ENCODE results near the gene RNF113A. TPM values are rescaled to one million over a fixed set of nuclear protein-coding genes. Genes with fewer than 3 reads are reported as not detected.
"Not testable (repeated sequence)": the region's sequence is repeated elsewhere in the genome, so short reads cannot be mapped to it uniquely, and the experiment has no call there.

Gene RNF113A
- total RNA-seq, 2 donors from 2014 or later = 9.3 to 9.8 TPM

- H3K27me3 Mint-ChIP-seq (ENCODE audit: insufficient read depth) = no peaks in the 10 kb centered on the region
- peaks cover 66% of the 10 kb centered on the region for H3K36me3 Mint-ChIP-seq (ENCODE audit: low read depth)
- no peak overlapping the region for H3K4me3 Mint-ChIP-seq
- DNase-seq = no peak
- H3K27ac Mint-ChIP-seq = no peak overlapping the region
- no peaks in the 10 kb centered on the region for H3K4me1 ChIP-seq (ENCODE audit: control insufficient read depth, insufficient read depth, low read length)
- no peak overlapping the region for H3K4me3 ChIP-seq (ENCODE audit: low read length)
- no peak overlapping the region for H3K9ac ChIP-seq (ENCODE audit: extremely low read depth, low read length, poor library complexity, severe bottlenecking)
- H3K9me3 Mint-ChIP-seq = peaks cover 53% of the 10 kb centered on the region
- TF ChIP-seq CTCF (conservative IDR thresholded peaks at IDR 0.05) = no peak
- H3K27me3 ChIP-seq (ENCODE audit: control insufficient read depth, insufficient read depth, low read length, poor library complexity, severe bottlenecking) = no peaks in the 10 kb centered on the region
- H3K27ac ChIP-seq (ENCODE audit: low read depth, low read length) = no peak overlapping the region
- no peaks in the 10 kb centered on the region for H3K4me1 Mint-ChIP-seq
- H3K36me3 ChIP-seq (ENCODE audit: control insufficient read depth, insufficient read depth, low read length) = peaks cover 39% of the 10 kb centered on the region
- H3K9me3 ChIP-seq (ENCODE audit: control insufficient read depth, low read length) = no peaks in the 10 kb centered on the region
- whole genome bisulfite sequencing, 2 experiments (ENCODE audit: insufficient coverage in 1 of 2, insufficient read length in 1 of 2) = 100% methylated on average over 2 to 3 of the region's 3 CpGs
Measured at GRCh38 chrX:119833905-119834304, 37.6 kb downstream of the RNF113A start.

- Mint-ChIP-seq H3K27me3 (ENCODE audit: insufficient read depth) (no peaks in the 10 kb centered on the region), H3K9me3 (peaks cover 46% of the 10 kb centered on the region), H3K4me3 (no peak overlapping the region), H3K4me1 (no peaks in the 10 kb centered on the region), H3K27ac (no peak overlapping the region), H3K36me3 (ENCODE audit: low read depth) (peaks cover 25% of the 10 kb centered on the region)
- WGBS, 2 experiments (ENCODE audit: insufficient coverage in 1 of 2, insufficient read length in 1 of 2) = 95 to 100% methylated on average over 1 to 5 of the region's 5 CpGs
- TF ChIP-seq CTCF (conservative IDR thresholded peaks at IDR 0.05) = no peak
- no peak for DNase-seq
- no peaks in the 10 kb centered on the region for H3K9me3 ChIP-seq (ENCODE audit: control insufficient read depth, low read length)
- no peak overlapping the region for H3K27ac ChIP-seq (ENCODE audit: low read depth, low read length)
- no peak overlapping the region for H3K4me3 ChIP-seq (ENCODE audit: low read length)
- peaks cover 10% of the 10 kb centered on the region for H3K36me3 ChIP-seq (ENCODE audit: control insufficient read depth, insufficient read depth, low read length)
- no peaks in the 10 kb centered on the region for H3K27me3 ChIP-seq (ENCODE audit: control insufficient read depth, insufficient read depth, low read length, poor library complexity, severe bottlenecking)
- no peaks in the 10 kb centered on the region for H3K4me1 ChIP-seq (ENCODE audit: control insufficient read depth, insufficient read depth, low read length)
- H3K9ac ChIP-seq (ENCODE audit: extremely low read depth, low read length, poor library complexity, severe bottlenecking) = no peak overlapping the region
Measured at GRCh38 chrX:119828446-119828845, 43.1 kb downstream of the RNF113A start.

GRCh38 chrX:119826399-119826959 is 45.1 kb downstream of the RNF113A start:
- H3K36me3 Mint-ChIP-seq (ENCODE audit: low read depth) = peaks cover 17% of the 10 kb centered on the region
- H3K27ac ChIP-seq (ENCODE audit: low read depth, low read length) = no peak overlapping the region
- no peaks in the 10 kb centered on the region for H3K27me3 Mint-ChIP-seq (ENCODE audit: insufficient read depth)
- H3K4me1 Mint-ChIP-seq = no peaks in the 10 kb centered on the region
- 92 to 100% methylated on average over 1 to 7 of the region's 7 CpGs for WGBS, 2 experiments (ENCODE audit: insufficient coverage in 1 of 2, insufficient read length in 1 of 2)
- no peak overlapping the region for H3K27ac Mint-ChIP-seq
- H3K4me3 Mint-ChIP-seq = no peak overlapping the region
- H3K9me3 Mint-ChIP-seq = peaks cover 54% of the 10 kb centered on the region
- no peaks in the 10 kb centered on the region for H3K36me3 ChIP-seq (ENCODE audit: control insufficient read depth, insufficient read depth, low read length)
- H3K27me3 ChIP-seq (ENCODE audit: control insufficient read depth, insufficient read depth, low read length, poor library complexity, severe bottlenecking) = no peaks in the 10 kb centered on the region
- H3K4me1 ChIP-seq (ENCODE audit: control insufficient read depth, insufficient read depth, low read length) = no peaks in the 10 kb centered on the region
- H3K9me3 ChIP-seq (ENCODE audit: control insufficient read depth, low read length) = no peaks in the 10 kb centered on the region
- TF ChIP-seq CTCF (conservative IDR thresholded peaks at IDR 0.05) = no peak
- no peak overlapping the region for H3K9ac ChIP-seq (ENCODE audit: extremely low read depth, low read length, poor library complexity, severe bottlenecking)
- no peak for DNase-seq
- no peak overlapping the region for H3K4me3 ChIP-seq (ENCODE audit: low read length)

- not testable (repeated sequence) for H3K4me3 ChIP-seq (ENCODE audit: low read length)
- WGBS, 2 experiments (ENCODE audit: insufficient coverage in 1 of 2, insufficient read length in 1 of 2) = 79% methylated on average over 2 of the region's 5 CpGs; no CpG with 5 or more reads in 1 of the 2 experiments
Measured at GRCh38 chrX:119824221-119824620, 47.3 kb downstream of the RNF113A start.

GRCh38 chrX:119821703-119822102 is 49.8 kb downstream of the RNF113A start:
- not testable (repeated sequence) for H3K9me3 ChIP-seq (ENCODE audit: control insufficient read depth, low read length); H3K4me3 ChIP-seq (ENCODE audit: low read length); H3K27ac Mint-ChIP-seq; DNase-seq; H3K27ac ChIP-seq (ENCODE audit: low read depth, low read length); H3K9ac ChIP-seq (ENCODE audit: extremely low read depth, low read length, poor library complexity, severe bottlenecking); H3K4me1 Mint-ChIP-seq; H3K27me3 Mint-ChIP-seq (ENCODE audit: insufficient read depth); H3K36me3 ChIP-seq (ENCODE audit: control insufficient read depth, insufficient read depth, low read length); H3K4me3 Mint-ChIP-seq; H3K4me1 ChIP-seq (ENCODE audit: control insufficient read depth, insufficient read depth, low read length); H3K27me3 ChIP-seq (ENCODE audit: control insufficient read depth, insufficient read depth, low read length, poor library complexity, severe bottlenecking); H3K36me3 Mint-ChIP-seq (ENCODE audit: low read depth)
- peaks cover 54% of the 10 kb centered on the region for H3K9me3 Mint-ChIP-seq
- 94% methylated on average over 2 of the region's 3 CpGs; no CpG with 5 or more reads in 1 of the 2 experiments for WGBS, 2 experiments (ENCODE audit: insufficient coverage in 1 of 2, insufficient read length in 1 of 2)

More at GRCh38 chrX:119824221-119824620, 47.3 kb downstream of the RNF113A start:
- not testable (repeated sequence) for H3K27me3 ChIP-seq (ENCODE audit: control insufficient read depth, insufficient read depth, low read length, poor library complexity, severe bottlenecking); H3K4me3 Mint-ChIP-seq; H3K36me3 ChIP-seq (ENCODE audit: control insufficient read depth, insufficient read depth, low read length); H3K9ac ChIP-seq (ENCODE audit: extremely low read depth, low read length, poor library complexity, severe bottlenecking); H3K27ac ChIP-seq (ENCODE audit: low read depth, low read length); H3K27me3 Mint-ChIP-seq (ENCODE audit: insufficient read depth); H3K4me1 Mint-ChIP-seq; H3K36me3 Mint-ChIP-seq (ENCODE audit: low read depth); DNase-seq; H3K4me1 ChIP-seq (ENCODE audit: control insufficient read depth, insufficient read depth, low read length); H3K27ac Mint-ChIP-seq; H3K9me3 ChIP-seq (ENCODE audit: control insufficient read depth, low read length)
- peaks cover 42% of the 10 kb centered on the region for H3K9me3 Mint-ChIP-seq
